GM04504 (cell line): Measurements from ENCODE around the gene TMPRSS5.

ENCODE experiments used
- DNase-seq: peaks from one replicate; pipeline ENCODE4 v3.0.0-alpha.2; 2012; ENCODE audit warnings: low read depth

TMPRSS5 gene

DNA sequence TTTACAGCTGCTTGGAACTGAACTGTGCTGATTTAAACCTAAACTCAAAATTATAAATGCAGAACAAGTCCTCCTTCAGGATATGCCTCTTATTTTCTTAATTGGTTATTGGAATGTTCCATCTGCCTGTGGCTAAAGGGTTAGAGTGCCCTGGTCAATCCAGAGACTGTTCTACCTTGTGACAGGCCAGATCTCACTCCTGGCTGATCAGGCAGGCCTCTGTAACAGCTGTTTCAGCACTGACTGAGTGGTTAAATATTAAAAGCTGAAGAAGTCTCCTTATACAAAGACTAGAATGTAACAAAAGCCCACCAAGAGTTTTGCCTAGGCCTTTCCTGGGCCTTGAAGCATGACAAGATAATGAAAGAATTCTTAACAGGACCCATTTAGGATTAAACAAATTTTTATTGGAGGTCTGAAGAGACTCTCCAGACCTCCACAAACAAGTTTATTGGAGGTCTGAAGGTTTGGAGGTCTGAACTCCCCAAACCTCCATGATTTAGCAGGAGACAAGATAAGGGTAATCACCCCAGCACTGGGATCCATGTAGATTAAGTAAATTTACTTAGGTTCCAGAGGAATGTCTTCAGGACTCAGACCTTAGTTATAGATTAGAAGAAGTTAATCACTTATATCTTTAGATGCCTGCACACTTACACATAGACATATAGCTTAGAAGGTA is 35.8 kb downstream of the TMPRSS5 start:
- no peak for DNase-seq

DNA sequence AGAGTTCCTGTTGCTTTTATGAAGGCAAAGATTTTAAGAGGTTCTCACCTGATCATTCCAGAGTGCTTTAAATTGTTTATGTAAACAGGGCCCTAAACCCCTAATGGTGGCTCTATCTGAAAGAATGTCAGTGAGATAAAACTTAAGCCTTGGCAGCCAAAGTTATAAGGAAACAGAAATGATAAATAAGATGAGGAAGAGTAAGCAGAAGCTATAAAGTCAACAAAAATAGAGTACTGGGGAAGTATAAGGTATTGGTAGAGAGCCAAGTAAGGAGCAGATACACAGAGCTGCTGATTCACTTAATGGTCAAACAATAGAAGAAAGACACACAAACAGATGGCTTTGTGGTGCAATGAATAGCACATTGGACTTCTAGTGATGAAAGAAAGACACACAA is 37.9 kb downstream of the TMPRSS5 start:
- no peak for DNase-seq

DNA sequence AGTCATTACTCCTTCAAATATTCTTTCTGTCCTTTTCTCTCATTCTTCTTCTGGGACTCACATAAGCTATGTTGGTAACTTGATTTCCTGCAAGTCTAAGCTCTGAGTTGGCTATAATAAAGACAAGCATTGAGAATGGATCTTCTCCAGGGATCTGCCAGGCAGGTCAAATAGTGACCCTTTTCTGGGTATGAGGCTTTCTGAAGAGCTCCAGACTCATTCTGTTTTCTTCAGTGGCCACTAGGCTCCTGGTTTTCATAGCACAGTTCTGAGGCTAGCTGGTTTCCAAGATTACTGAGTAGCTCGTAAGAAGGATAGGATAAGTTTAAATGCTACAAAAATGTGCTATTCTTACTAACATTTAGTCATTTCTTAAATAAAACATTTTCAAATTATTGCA is 38.3 kb downstream of the TMPRSS5 start:
- DNase-seq = no peak

DNA sequence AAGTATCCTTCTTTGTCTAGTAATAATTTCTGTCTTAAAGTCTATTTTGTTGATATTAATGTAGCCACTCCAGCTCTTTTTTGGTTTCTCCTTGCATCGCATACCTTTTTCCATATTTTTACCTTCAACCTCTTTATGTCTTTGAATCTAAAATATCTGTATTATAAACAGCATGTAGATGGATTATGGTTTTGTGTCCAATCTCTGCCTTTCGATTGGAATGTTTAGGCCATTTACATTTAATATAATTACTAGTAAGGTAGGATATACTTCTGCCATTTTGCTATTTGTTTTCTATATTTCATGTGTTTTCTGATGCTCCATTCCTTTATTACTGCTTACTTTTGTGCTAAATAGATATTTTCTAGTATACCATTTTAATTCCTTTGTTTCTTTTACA is 39.5 kb downstream of the TMPRSS5 start:
- DNase-seq = no peak

DNA sequence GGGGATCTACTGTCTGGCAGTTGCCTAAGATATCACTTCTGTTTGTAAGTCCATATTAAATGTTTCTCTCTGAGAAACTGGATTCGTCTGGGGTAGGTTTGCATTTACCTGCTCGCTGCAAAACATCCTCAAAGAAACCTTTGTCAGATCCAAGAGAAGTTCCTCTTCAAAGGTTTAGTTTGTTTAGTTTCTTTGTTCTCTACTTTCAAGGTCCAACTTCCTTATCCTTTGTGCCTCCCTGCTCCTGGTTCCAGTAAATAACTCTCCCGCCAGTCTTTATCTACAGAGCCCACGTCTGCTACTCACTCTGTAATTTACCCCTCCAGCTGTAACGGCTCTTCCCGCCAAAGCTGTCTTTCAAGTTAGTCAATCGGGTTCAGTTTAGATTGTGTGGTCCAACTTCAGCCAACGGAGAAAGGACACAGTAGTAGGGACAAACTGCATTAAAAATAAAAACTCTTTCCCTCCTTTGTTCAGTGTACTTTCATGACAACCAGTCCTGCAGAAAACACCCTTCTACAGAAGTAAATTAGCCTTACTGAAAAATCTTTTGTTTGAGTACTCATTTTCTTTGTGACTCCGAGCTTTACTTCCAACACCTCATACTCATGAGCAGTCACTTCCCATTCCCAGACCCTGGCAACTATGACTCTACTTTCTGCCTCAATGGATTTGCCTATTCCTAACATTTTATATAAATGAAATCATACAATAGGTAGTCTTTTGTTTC is 41.0 kb downstream of the TMPRSS5 start:
- DNase-seq = no peak

DNA sequence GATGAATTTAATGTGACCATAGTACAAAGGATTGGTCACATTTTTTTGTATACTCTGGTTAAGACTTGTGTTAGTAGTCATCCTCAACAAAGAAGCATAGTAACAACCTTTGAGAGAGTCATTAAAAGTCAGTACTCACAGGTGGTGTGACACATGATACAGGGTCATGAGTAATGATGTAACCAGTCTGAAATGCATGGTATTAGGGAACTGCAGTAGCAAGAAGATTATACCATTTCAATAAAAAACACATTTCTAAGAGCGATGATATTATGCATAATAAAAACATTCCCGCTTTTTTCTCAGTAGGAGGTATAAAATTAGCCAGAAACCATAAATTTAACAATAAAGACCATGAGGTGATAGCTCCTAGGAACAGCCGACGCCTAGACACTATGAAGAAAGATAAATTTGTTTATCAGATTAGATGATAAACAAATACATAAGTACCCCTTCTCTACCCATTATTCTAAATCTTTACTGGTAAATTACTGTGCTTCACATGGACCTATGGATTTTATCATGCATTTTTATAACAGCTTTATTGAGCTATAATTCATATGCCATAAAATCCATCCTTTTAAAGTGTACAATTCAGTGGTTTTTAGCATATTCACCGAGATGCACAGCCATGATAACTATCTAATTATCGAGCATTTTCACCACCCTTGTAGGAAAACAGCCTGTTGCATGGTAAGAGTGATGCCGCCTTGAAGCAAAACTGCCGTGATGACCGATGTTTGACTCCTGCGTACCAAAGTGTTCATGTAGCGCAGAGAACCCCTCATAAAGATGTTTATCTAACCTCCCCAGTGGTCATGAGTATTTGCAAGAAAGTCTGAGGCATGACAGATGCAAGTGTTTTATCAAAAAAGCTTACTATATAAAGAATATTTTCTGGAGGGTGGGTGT is 41.8 kb downstream of the TMPRSS5 start:
- DNase-seq = no peak

DNA sequence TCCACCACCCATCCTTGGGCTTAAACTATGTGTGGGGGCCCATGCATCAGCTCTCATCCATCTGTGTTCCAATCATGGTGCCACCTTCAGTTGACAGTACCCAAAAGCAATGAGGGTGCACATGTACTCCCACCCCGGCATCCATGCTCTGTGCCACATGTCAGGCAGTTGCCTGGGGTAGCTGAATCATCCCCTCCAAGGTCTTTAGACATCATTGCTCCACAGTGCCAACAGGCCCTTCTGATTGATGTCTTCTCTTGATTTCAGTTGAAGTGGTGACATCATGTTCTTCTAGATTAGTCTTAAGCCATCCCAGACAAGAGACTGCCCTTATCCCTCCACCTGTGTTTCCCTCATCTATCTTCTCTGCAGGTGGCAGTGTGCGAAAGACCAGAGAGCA is 42.5 kb downstream of the TMPRSS5 start:
- DNase-seq = no peak

DNA sequence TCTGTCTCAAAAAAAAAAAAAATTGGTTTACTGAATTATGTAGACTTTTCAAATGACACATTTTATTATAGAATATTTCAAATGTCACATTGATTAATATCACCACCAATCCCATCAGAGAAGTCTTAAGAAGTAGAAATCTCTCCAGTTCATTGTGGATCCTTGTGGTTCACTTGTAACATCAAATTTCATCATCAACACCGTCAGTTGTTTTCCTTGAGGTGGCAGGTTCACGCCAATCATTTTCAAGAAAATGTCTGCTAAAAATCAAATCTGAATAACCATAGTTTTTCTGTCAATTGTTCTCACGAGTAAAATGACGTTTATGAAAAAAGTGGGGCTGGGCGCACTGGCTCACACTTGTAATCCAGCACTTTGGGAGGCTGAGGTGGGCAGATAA is 50.3 kb downstream of the TMPRSS5 start:
- no peak for DNase-seq

DNA sequence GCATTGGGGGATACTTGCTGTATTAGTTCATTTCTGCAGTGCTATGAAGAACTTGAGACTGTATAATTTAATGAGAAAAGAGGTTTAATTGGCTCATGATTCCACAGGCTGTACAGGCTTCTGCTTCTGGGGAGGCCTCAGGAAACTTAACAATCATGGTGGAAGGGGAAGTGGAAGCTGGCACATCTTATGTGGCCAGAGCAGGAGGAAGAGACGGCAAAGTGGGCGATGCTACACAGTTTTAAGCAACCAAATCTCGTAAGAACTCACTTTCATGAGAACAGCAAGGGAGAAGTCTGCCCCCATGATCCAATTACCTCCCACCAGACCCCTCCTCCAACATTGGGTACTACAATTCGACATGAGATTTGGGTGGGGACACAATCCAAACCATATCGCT is 55.1 kb downstream of the TMPRSS5 start:
- DNase-seq = no peak

DNA sequence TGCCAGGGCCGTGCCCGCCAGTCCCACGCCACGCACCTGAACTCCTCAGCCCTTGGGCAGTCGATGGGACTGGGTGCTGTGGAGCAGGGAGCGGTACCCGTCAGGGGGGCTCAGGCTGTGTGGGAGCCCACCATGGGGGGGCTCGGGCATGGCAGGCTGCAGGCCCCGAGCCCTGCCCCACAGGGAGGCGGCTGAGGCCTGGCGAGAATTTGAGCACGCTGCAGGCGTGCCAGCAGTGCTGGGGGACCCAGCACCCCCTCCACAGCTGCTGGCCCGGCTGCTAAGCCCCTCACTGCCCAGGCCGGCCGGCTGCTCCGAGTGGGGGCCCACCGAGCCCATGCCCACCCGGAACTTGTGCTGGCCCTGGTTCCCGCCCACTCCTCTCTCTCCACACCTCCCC is 56.8 kb downstream of the TMPRSS5 start:
- DNase-seq = no peak

DNA sequence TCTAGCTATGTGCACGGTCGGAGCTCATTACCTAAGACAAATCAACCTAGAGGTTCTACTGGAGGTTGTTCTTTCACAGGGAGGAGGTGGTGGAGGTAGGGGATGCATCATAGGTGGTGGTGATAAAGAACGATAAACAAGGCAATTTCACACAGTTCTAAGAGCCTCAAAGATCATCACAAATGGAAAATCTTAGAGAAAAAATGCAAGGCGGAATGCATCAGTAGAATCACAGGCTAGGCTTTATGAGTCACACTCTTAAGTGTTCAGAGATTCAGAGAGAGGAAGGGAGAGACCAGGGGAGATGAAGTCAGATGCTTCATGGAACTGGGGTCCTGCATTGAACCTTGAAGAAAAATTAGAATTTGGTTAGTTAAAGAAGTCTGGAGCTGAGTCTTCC is 58.3 kb downstream of the TMPRSS5 start:
- DNase-seq = no peak

DNA sequence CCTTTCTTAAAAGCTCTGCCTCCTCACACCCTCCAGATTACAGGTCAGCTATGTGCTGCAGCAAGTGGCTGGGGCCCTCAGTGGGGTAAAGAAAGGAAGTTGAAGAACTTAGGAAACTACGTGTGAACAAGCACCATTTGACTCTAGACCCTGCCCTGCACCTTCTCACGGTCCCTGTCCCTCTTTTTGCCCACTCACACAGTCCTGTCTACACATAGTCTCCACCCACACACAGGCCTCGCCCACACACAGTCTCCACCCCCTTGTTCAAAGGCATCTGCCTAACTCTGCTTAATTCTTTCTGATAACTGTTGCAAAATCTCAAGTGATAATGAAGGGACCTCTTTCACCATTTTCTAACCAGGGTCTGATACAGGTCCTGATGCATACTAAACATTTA is 59.0 kb downstream of the TMPRSS5 start:
- DNase-seq = no peak

DNA sequence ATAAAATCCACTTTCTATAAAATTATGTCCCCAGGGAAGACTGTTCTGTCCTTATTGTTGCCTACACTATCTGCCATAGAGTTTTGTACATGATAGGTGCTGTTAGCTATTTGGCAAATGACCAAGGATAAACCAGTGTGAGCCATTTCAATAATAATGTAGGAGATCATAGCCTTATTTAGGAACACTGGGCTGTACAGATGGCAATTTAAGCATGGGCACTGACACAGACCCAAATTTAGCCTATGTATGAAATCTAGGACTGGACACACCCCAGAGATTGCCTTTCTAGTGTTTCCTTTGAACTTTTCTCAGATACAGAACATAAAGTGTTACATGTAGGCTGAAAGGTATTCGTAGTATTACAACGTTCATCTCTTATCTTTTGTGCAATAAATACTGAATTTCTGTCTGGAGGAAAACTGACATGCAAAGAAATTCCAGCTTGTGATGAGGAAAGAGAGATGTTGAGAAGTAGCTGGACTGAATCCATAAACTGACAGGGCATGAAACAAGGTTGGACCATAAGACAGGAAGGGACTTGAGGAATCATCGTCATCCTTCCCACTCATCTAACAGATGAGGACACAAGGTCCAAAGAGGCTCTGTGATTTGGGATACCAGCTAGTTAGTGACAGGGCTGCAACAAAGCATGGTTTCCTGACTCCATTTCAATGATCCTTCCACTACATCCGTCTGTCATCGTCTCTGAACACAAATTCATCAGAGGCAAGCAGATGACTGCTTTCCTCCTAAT is 60.3 kb downstream of the TMPRSS5 start:
- no peak for DNase-seq

DNA sequence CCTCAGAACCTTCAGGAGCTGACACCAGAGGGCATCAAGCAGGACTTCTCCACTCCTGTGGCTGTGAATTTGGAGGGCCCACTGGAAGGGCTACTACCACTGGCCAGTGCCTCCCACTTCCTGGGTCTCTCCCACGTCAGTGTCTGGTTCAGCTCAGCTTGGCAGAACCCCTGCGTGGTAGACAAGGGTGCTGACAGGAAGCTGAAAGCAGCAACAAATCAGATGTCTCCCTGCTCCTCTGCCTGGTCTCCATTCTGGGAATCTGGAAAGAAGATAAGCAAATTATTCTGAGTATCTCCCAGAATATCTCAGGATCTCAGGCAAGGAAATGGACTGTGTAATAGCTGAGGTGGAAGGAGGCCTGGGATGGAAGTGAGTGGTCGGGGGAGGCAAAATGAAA is 61.5 kb downstream of the TMPRSS5 start:
- DNase-seq = no peak

DNA sequence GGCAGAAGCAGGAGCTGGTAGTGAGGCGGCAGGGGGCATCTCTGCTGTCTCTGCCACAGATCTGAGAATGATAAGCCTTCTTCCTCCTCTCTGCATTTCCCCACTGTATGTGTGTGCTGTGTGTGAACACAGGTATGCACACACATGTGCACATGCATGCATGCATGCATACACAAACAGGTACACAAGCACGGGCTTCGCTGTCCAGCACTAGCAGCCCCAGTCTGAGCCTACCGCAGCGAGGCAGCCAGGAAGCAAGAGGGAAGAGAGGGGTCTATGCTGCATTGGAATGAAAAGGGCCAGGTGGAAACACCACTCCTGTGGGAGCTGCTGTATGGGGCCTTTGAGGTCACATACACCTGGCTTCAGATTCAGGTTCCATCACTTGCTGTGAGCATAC is 62.4 kb downstream of the TMPRSS5 start:
- no peak for DNase-seq

DNA sequence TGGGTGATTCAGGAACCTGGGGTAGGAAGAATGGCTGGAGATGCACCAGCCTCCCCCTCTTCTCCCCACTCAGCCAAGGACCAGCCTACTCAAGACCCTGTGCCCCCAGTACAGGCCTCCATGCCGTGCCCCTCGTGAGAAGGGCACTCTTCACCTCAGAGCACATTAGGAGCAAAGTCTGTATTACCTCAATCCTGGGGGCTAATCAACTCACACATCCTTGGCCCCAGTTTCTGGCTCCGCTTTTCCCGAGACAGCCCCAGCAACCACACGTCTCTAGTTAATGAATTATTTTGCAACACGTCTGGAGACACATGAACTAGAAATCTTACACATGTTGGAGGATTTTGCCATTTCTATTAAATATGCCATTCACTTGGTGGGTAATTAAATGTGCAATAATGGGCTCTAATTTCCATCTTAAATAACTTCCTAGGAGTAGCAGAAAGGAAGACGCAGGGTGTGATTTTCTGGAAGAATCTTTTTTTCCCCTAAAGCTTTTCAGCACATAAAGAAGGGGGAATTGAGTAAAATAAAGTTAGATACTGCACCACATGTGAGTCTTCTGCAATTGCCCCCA is 63.0 kb downstream of the TMPRSS5 start:
- DNase-seq = no peak

DNA sequence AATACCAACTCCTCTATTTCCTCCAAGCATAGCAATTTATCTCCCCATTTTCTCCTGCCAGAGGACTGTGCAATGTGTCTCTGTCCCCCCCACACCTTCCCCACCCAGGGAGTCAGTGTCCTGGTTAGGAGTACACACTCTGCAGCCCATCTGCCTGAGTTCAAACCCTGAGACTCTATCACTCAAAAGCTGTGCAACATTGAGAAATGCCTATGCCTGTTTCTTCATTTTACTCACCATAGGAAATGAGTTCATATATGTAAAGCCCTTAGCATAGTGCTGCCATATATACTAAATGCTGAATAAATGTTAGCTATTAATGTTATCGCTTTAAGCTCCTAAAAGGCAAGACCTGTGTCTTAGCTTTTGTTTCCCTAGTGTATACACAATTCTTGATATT is 64.0 kb downstream of the TMPRSS5 start:
- DNase-seq = no peak

DNA sequence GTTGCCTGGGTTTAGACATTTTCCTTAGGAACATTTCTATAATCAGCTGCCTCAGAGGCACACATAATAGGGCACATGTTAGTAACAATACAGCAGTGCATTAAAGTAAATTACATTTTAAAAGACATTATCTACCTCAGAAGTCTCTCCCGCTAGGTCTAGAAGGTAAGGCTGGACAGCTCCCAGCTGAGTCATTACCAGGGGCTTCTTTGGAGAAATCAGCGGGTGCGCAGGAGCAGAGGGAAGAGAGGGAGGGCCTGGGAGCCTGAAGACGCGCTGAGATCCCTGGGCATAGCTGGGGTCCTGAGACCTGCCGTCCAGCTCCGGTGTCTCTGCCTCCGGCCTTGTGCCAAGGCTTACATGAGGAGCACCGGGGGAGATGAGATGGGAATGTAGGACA is 67.7 kb downstream of the TMPRSS5 start:
- no peak for DNase-seq

DNA sequence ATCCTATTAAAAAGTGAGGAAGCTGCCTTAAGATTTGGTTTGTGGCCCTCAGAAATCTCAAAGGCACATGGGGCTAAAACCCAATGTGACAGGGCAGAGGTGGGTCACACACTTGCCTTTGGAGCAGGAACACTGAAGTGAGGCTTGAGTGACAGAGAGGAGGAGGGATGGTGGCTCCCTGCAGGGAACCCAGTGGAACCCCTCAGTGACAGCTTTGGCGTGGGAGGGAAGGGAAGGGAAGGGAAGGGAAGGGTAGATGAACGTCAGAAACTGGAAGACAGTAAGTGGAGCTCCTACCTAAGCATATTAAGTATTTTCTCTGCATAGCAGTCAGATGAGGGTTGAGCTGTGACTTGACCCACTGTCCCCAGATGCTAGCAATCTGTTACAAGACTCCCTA is 68.5 kb downstream of the TMPRSS5 start:
- no peak for DNase-seq
